Measurements from ENCODE around the gene GZMM.
"Not testable (repeated sequence)": the region's sequence is repeated elsewhere in the genome, so short reads cannot be mapped to it uniquely, and the experiment has no call there.

GZMM gene

GRCh38 chr19:583968-584239 is 40.1 kb downstream of the GZMM start:
- DNase-seq, result no peak

GRCh38 chr19:584240-585001 is 40.6 kb downstream of the GZMM start:
- DNase-seq, result peak; percentile 22

- DNase-seq, result not testable (repeated sequence)
Observed at GRCh38 chr19:585146-585545, 41.3 kb downstream of the GZMM start.

- DNase-seq, result no peak
Observed at GRCh38 chr19:585551-586110, 41.8 kb downstream of the GZMM start.

- peak; percentile 55 for DNase-seq
Observed at GRCh38 chr19:588093-588740, 44.4 kb downstream of the GZMM start.

GRCh38 chr19:588741-589692 is 45.2 kb downstream of the GZMM start:
- no peak for DNase-seq

- no peak for DNase-seq
Observed at GRCh38 chr19:589693-590395, 46.0 kb downstream of the GZMM start, which contains the start of gene HCN2. HCN2 (plus strand) TSS chr19:589881; CDS start chr19:589946, 65 bp downstream.

GRCh38 chr19:590396-590745 is 46.5 kb downstream of the GZMM start:
- no peak for DNase-seq

- DNase-seq, result no peak
Observed at GRCh38 chr19:590750-591098, 46.9 kb downstream of the GZMM start.

- DNase-seq, result no peak
Observed at GRCh38 chr19:591099-591958, 47.5 kb downstream of the GZMM start.

- DNase-seq, result no peak
Observed at GRCh38 chr19:592101-592500, 48.2 kb downstream of the GZMM start.

- DNase-seq, result no peak
Observed at GRCh38 chr19:593055-593454, 49.2 kb downstream of the GZMM start.

GRCh38 chr19:593505-593904 is 49.7 kb downstream of the GZMM start:
- DNase-seq, result no peak

GRCh38 chr19:594265-594870 is 50.5 kb downstream of the GZMM start:
- DNase-seq, result no peak

- no peak for DNase-seq
Observed at GRCh38 chr19:595326-596262, 51.7 kb downstream of the GZMM start.

GRCh38 chr19:596263-596655 is 52.4 kb downstream of the GZMM start:
- DNase-seq, result no peak

- no peak for DNase-seq
Observed at GRCh38 chr19:597406-598315, 53.8 kb downstream of the GZMM start.
